ENCODE data around the gene CFAP77.

The CFAP77 gene

GRCh38 chr9:132546148-132547051 lies 136.4 kb downstream of the CFAP77 start (continued):
- TF ChIP-seq ZNF132 (tag by site-specific recombination; IDR thresholded peaks at IDR 0.05; ENCODE audit: borderline replicate concordance) = no peak
- TF ChIP-seq ZNF148 (tag by site-specific recombination; IDR thresholded peaks at IDR 0.05; ENCODE audit: borderline replicate concordance) = no peak
- no peak for TF ChIP-seq ZNF223 (tag by site-specific recombination; IDR thresholded peaks at IDR 0.05)
- TF ChIP-seq ZNF561 (tag by site-specific recombination; IDR thresholded peaks at IDR 0.05; ENCODE audit: borderline replicate concordance) = no peak; the same call in 1 of the 2 replicates
- no peak for TF ChIP-seq ZNF580 (tag by site-specific recombination; IDR thresholded peaks at IDR 0.05)
- no peak for TF ChIP-seq PRDM2 (tag by site-specific recombination; IDR thresholded peaks at IDR 0.05; ENCODE audit: borderline replicate concordance)
- no peak for TF ChIP-seq REPIN1 (tag by site-specific recombination; IDR thresholded peaks at IDR 0.05; ENCODE audit: low read depth)
- no peak for TF ChIP-seq ZNF133 (tag by site-specific recombination; IDR thresholded peaks at IDR 0.05)
- peak; percentile 37; the same call in 1 of the 2 replicates for TF ChIP-seq ZBTB8A (tag by site-specific recombination; IDR thresholded peaks at IDR 0.05)
- TF ChIP-seq SP7 (tag by site-specific recombination; IDR thresholded peaks at IDR 0.05) = peak; percentile 55
- no peak for TF ChIP-seq ZNF707 (tag by site-specific recombination; IDR thresholded peaks at IDR 0.05)
- TF ChIP-seq ZNF777 (tag by site-specific recombination; IDR thresholded peaks at IDR 0.05; ENCODE audit: borderline replicate concordance) = no peak
- no peak for TF ChIP-seq ZNF558 (tag by site-specific recombination; IDR thresholded peaks at IDR 0.05)
- TF ChIP-seq MEIS1 (CRISPR knock-in tag; IDR thresholded peaks at IDR 0.05; ENCODE audit: borderline replicate concordance) = no peak
- no peak for TF ChIP-seq ZNF548 (tag by site-specific recombination; IDR thresholded peaks at IDR 0.05)
- no peak for TF ChIP-seq OVOL3 (tag by site-specific recombination; IDR thresholded peaks at IDR 0.05)
- TF ChIP-seq ZNF549 (tag by site-specific recombination; IDR thresholded peaks at IDR 0.05) = no peak
- no peak for TF ChIP-seq ZNF660 (tag by site-specific recombination; IDR thresholded peaks at IDR 0.05)
- no peak for TF ChIP-seq HOXD13 (CRISPR knock-in tag; IDR thresholded peaks at IDR 0.05; ENCODE audit: borderline replicate concordance)
- no peak for TF ChIP-seq ZNF280C (tag by site-specific recombination; IDR thresholded peaks at IDR 0.05)
- TF ChIP-seq GLIS1 (tag by site-specific recombination; IDR thresholded peaks at IDR 0.05) = peak; percentile 92
- 0 out of 2 replicates have a peak, but pooled peaks have one; percentile 49 for TF ChIP-seq ZNF600 (tag by site-specific recombination; IDR thresholded peaks at IDR 0.05)
- peak; percentile 79 for TF ChIP-seq ZNF423 (tag by site-specific recombination; IDR thresholded peaks at IDR 0.05)
- TF ChIP-seq, protein P1, sequence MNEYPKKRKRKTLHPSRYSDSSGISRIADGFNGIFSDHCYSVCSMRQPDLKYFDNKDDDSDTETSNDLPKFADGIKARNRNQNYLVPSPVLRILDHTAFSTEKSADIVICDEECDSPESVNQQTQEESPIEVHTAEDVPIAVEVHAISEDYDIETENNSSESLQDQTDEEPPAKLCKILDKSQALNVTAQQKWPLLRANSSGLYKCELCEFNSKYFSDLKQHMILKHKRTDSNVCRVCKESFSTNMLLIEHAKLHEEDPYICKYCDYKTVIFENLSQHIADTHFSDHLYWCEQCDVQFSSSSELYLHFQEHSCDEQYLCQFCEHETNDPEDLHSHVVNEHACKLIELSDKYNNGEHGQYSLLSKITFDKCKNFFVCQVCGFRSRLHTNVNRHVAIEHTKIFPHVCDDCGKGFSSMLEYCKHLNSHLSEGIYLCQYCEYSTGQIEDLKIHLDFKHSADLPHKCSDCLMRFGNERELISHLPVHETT (tag by site-specific recombination; IDR thresholded peaks at IDR 0.05) = no peak
- no peak for TF ChIP-seq ZNF747 (tag by site-specific recombination; IDR thresholded peaks at IDR 0.05)
- no peak for TF ChIP-seq ZNF146 (tag by site-specific recombination; IDR thresholded peaks at IDR 0.05)
- no peak for TF ChIP-seq ZNF596 (tag by site-specific recombination; IDR thresholded peaks at IDR 0.05)
- no peak for TF ChIP-seq ZNF501 (tag by site-specific recombination; IDR thresholded peaks at IDR 0.05)
